GM19397 (cell line): ENCODE results near the gene GALNT9.
"Not testable (repeated sequence)": the region's sequence is repeated elsewhere in the genome, so short reads cannot be mapped to it uniquely, and the experiment has no call there.

Experiments
- ATAC-seq: cut with Tn5 transposase; IDR thresholded peaks from one replicate; pipeline ENCODE4 v1.9.1; 2021; ENCODE audit warnings: mild to moderate bottlenecking, moderate library complexity; ENCODE audit not compliant: unreplicated experiment

The GALNT9 gene

DNA sequence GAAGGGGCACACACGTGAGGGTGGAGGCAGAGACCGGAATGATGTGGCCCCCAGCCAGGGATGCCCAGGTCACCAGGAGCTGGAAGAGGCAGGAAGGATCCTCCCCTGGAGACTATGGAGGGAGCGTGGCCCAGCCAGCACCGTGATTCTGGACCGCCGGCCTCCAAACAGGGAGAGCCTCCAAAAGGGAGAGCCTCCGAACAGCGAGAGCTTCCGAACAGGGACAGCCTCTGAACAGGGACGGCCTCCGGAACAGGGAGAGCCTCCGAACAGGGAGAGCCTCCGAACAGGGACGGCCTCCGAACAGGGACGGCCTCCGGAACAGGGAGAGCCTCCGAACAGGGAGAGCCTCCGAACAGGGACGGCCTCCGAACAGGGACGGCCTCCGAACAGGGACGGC is 33.8 kb downstream of the GALNT9 start:
- ATAC-seq, result not testable (repeated sequence)

DNA sequence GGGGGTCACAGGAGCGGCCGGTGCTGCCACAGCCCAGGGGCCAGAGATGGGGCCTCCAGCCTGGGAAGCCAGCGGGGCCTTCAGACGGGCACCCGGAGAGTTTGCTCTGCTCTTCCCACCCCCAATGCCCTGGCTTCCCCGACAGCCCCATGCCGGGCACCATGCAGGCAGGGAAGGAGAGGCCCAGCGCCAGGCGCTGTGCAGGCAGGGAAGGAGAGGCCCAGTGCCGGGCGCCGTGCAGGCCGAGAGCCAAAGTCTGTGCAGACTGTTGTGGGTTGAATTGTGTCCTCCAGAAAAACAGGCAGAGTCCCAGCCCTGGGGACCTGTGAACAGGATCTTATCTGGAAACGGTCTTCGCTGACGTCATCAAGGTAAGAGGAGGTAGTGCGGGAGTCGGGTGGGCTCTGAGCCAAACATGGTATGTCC is 34.3 kb downstream of the GALNT9 start:
- no peak for ATAC-seq

DNA sequence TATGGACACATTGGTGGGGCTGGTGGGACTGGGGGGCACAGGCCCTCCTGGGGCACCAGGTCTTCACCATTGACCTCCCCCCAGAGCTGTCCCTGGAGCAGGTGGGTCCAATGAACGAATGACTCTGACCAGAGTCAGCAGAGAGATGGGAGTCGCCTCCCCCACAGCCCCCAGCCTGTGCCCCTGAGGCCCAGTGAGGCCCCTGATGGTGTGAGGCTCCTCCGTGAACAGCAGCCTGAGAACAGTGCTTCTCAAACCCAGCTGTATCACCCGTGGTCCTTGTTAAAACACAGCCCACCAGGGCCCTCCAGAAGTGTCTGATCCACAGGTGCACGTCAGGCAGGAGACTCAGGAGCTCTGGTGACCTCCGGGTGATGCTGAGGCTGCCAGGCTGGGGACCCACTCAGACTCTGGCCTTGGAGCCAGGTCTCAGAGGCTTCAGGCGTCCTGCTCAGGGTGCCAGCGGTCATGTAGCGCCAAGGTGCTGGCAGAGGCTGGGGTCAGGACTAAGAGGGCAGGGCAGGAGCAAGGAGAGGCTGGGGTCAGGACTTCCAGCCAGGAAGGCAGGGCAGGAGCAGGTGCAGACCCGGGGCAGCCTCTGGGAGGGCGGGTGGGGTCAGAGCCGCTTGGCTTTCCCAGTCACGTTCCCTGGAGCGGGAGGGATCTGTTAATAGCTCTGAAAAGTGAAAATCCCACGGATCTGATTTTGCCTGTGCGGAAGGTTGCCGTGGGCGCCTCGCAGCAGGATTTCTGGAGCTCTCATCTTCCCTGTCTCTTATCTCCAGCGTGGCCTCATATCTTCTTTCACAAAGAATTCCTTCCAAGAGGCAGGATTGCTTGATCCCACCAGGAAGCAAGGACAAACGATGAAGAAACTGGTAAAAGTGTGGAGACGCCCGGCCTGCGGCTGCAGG is 35.0 kb downstream of the GALNT9 start:
- no peak for ATAC-seq

DNA sequence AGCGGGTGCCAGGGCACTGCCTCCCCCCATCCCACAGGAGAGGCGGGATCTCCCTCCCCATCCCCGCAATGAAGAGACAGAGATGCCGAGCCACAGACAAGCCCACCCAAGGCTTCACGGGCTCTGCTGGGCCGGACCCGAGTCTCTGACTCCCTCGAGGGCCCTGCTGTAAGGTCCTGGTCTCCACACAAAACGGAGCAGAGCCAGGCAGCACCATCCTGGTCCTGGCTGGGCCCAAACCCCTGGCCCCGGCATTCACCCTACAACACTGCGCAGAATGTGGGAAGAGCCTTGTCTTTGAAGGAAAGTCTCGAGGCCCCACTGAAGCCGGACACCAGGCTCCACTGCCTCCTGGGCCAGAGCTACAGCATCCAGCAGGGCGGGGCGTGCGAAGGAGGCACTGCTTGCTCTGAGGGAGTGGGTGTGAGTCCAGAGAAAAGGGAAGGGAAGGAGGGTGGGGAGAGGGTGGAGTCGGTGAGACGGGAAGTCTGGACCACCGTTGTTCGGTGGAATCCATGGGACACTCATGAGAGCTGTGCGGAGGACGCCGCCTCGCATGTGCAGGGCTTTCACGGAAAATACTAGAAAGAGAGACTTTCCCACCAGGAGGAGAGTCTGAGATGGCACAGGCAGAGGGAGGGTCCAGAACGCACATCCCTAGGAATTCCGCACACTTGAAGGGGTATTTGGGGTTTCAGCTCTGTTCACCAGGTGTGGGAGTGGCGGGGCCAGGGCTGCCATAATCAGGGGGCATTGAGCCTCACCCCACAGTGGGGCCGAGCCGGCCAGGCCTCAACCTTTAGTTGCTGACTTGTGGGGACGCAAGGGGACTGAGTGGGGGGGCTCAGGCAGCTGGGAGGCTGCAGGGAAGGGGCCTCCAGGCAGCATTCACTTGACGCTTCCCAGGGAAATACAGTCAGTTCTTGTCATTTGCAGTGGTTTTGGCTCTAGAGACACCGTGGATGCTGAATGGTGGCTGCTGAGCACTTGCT is 36.8 kb downstream of the GALNT9 start:
- no peak for ATAC-seq

DNA sequence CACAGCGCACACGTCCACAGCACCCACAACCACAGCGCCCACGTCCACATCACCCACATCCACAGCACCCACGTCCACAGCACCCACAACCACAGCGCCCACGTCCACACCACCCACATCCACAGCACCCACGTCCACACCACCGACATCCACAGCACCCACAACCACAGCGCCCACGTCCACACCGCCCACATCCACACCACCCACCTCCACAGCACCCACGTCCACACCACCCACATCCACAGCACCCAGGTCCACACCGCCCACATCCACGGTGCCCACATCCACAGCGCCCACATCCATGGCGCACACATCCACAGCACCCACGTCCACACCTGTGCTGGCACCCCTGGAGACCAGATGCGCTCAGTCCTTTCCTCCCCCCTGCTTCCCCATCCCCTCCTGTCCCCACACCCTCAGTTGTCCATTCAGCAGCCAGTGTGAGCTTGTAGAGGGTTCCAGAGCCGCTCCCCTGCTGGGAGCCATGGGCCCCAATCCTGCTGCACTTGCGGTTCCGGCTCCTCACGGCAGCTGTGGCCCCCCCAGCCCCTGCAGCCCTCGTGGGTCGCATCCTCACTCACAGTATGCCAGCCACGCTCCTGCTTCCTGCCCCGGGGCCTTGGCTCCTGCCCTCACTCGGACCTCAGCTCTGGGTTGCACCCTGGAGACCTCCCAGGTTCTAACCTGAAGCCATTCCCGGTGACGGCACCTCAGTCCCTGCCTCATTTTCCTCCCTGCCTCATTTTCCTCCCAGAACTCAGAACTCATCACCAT is 37.8 kb downstream of the GALNT9 start:
- no peak for ATAC-seq

DNA sequence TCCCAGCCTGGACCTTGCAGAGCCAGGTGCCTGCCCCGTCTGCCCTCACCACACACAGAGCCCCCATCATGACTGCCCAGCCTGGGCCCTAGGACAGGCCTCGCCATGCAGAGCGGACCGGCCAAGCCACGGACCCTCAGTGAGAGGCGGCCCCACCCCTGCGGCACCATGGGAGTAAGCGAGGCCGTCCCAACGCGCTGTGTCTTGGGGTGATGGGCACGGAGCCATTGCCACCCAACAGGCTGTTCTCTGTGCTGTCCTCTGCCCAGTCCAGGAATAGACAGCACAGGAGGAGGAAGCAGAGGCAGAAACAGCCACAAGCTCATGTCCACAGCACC is 39.2 kb downstream of the GALNT9 start:
- ATAC-seq, result no peak

DNA sequence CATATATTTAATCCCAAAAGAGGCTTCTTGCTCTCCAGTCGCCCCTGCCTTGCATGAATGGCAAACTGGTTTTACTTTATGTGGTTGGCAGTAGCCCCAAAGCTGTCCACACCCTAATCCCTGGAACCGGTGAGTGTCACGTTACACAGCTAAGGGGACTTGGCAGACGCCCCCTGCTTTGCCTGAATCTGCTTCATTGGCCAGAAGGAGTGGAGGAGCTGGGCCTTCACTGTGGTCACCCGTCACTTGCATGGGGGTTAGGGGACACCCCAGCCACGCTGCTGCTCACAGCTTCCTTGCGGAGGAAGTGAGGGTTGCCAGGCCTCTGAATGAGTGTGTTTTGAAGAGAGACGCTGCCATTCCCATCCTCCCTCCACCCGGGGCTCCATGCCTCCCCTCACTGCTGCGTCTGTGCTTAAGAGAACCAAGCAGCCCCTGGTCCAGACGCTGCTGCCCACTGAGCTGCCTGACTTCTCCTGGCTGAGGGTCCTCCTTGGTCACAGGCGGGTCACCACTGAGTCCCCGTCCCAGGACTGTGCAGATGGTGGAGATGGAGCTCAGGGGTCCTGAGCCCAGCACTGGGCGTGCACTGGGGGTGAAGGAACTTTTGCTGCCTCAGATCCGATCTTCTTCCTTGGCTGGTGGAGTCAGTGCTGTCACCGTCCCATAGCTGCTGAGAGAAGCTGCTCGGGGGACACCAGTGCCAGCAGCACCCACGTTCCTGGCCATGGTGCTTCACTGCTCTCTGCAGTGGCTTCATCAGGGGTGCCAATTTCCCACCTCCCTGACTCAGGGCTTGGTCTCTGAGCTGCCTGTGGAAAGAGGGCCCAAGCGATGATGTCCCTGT is 39.8 kb downstream of the GALNT9 start:
- ATAC-seq, result no peak

DNA sequence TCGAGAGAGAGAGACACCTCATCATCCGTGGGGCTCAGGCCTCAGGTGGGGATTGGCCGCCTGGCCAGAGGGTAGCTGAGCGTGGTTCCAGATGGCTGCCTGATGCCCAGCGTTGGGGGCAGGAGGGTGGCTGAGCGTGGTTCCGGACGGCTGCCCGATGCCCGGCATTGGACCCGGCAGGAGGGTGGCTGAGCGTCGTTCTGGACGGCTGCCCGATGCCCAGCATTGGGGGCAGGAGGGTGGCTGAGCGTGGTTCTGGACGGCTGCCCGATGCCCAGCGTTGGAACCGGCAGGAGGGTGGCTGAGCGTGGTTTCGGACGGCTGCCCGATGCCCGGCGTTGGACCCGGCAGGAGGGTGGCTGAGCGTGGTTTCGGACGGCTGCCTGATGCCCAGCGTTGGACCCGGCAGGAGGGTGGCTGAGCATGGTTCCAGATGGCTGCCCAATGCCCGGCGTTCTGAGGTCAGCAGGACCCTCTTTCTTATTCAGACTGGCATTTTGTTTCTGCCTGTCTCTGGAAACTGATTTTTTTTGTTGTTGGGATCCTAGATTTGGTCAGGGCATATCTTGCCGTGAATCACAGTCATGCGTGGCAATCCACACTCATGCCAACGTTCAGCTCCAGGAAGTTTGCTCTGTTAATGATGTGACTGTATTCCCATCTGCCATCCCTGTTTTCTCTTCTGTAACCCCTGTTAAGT is 40.7 kb downstream of the GALNT9 start:
- no peak for ATAC-seq

DNA sequence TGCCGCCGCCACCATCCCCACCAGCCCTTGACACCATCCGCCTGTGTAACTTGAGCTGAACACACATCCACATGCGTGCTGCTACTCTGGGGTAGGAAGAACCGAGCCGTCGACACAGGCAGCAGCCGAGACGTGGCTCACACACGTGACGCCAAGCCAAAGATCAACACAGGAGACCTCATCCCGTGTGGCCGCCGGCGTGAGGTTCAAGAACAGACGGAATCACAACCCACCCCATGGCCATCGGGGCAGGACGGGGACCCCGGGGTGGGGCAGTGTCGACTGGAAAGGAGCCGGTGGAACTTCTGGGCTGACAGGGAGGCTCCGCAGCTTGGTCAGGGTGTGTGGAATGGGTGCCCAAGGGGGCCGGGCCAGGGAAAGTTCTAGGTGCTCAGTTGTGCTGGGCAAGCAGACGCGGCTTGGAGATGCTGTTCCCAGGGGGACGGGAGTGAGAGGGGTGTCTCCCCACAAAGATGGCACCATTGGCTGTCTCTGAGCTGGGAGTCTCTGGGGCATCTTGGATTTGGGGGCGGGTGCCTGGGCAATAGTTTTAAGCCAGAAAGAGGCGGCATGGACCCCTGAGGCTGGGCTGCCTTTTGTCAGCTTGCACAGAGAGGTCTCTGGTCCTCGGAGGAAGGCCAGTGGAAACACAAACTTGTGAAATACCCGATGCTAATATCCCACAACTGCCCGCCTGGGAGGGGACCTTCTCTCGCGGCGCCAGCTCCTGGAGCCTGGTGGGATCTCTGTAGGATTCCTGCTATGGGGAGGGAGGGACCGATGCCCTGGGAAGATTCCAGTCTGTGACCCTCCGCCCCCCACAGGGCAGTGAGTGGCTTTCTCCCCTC is 41.8 kb downstream of the GALNT9 start:
- no peak for ATAC-seq

DNA sequence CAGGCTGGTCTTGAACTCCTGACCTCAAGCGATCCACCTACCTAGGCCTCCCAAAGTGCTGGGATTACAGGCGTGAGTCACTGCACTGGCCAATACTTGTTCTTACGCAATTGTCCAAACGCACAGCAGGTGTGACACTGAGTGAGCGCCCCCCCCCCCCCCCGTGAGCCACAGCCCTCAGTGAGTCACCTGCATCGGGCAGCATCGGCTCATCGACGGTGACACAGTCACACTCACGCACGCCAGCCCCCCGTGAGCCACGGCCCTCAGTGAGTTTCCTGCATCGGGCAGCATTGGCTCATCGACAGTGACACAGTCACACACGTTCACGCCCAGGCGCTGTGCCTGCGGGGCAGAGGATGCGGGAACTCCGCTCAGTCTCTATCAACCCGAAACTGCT is 42.5 kb downstream of the GALNT9 start:
- ATAC-seq, result no peak

DNA sequence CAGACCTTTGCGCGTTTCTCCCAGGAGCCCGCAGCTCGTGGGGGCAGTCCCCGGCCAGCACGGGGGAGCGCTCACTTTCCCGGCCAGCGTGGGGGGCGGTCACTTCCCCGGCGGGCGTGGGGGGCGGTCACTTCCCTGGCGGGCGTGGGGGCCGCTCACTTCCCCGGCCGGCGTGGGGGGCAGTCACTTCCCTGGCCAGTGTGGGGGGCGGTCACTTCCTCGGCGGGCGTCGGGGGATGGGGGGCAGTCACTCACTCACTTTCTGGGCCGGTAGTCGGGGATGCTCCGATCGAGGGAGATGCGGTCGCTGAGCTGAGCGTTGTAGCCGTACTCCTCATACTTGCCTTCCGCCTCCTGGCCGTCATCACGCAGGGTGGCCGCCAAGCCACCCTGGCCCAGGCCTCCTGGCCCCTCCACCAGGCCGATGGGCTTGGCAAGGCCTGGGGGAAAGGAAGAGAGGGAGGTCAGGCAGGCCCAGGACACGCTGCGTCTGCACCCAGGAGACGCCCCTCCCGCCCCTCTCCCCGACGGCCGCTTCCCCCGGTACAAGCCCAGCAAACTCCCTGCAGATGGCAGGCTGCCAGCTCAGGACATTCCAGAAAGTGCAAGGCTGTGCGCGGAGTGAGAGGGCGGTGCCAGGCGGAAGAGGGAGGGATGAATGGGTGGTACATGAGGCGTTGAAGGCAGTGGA is 43.3 kb downstream of the GALNT9 start:
- ATAC-seq, result no peak

DNA sequence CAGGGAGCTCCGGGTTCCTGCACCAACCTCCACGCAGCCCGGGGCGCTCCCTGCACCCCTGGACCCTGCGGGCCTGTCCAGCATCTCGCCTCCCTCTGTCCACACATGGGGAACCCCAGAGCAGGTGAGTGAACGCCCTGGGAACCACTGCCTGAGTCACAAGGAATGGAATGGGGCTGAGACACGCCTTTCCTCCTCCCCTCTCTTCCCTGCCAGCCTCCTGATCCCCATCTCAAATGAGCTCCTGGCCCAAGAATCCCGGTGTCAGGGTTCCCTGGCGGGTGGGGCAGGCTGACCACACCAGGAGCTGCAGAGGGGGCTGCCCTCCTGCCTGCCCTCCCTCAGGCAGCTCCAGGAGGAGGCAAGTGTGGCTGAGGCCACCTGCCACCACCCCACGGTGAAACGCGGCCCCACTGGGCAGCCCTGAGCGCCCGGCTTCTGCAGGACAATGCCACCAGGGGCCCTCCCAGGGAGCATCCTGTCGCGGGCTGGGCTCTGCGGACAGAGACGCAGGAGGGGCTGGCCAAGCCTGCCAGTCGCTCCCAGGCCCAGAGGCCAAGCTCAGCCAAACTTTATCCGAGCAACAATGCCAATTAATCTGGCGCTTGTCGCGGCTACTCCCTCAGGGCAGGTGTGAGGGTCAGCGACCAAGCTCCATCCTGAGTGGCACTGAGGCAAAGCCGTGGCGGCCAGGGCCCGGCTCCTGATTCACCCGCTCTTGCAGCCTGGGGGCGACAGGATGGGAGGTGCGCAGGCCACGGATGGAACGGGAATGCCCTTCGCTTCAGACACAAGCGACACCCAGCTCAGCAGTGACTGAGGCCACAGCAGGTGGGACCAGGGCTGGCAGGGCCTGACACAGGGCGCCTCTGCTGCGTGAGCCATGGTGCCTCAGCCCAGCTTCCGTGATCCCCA is 44.3 kb downstream of the GALNT9 start:
- no peak for ATAC-seq

DNA sequence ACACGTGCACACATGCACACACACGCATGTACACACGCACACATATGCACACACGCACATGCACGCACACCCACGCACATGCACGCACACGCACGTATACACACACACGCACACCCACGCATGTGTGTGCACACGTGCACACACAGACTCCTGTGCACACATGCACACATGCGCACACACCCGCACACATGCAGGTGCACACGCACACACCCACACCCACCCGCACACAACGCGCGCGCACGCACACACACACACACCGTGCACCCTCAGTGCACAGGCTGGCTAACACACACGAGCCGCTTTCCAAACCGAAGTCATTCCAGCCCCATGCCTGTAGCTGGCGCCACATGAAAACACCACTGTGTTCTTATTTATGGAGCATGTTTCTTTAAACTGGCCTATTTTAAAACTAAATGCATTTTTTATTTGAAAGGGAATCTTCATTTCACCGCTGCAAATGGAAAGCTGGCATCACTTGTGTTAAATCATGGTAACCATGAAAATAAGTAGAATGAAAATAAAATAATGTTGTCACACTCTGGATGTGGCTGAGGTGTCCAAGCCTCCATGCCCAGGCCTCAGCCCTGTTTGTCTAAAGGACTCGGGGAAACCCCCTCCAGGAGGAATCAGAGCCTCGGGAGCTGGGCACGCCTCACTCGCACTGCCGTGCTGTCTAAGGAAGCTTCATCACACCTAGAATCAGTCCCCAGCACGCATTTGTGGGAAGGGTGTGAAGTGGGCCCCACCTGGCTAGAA is 45.1 kb downstream of the GALNT9 start:
- no peak for ATAC-seq

DNA sequence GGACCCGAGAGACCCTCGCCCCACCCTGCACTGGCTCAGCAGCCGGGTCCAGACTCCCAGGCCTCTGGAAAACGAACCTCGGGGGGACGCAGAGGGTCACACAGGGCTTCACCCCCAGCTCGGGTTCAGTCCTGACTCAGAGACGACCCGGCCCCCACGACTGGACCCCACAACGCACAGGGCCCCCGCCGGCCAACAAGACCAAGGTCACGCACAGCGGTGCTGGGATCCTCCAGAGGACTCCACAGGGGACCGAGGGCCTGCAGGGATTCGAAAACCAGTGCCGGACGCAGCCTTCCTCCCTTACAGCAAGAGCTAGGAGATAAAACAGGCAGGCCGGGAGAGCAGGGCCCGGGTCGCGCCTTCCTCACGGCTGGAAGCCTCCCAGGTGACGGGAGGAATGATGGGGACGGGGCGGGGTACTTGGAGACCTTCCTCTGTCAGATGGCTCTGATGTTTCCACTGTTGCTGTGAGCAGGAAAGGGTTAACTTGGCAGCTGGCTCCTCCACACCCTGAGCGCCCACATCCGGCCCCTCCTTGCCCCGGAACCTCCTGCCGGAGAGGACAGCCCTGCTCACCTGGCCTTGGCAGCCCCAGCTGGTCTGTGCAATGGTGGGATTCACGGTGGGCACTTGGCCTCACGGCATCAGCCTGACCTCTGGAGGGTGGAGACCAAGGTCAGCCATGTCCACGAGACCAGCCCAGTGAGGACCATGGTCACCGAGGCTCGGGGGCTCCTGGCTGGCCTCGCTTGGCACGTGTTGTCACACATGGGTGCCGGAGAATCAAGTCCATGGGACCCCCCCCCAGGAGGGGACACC is 46.2 kb downstream of the GALNT9 start:
- ATAC-seq, result no peak
